ENCODE data around the gene TNRC18.

DNA sequence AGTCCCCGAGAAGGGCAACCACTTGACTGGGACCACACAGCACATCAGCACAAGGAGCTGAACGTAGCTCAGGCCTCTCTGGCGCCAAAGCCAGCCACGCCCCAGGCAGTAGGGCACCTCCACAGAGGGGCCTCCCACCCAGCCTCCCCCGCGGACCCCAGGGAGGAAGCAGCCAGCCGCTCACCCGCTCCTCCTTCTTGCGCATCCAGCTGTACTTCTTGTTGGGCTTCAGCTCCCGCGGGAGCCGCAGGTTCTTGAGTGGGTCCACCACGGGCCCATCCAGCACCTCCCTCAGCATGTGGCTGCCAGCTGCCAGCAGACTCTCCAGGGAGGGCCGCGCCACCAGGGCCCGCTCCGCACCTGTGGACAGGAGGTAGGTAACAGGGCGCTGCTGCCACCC lies 61.2 kb downstream of the TNRC18 start:
- TF ChIP-seq ARNTL (CRISPR knock-in tag; IDR thresholded peaks at IDR 0.05; ENCODE audit: borderline replicate concordance, low read depth) = no peak
- TF ChIP-seq RARB (CRISPR knock-in tag; IDR thresholded peaks at IDR 0.05) = no peak
- no peak for TF ChIP-seq BACH2 (CRISPR knock-in tag; IDR thresholded peaks at IDR 0.05; ENCODE audit: borderline replicate concordance)
- no peak for TF ChIP-seq ESRRG (CRISPR knock-in tag; IDR thresholded peaks at IDR 0.05)
- TF ChIP-seq PATZ1 (CRISPR knock-in tag; IDR thresholded peaks at IDR 0.05; ENCODE audit: borderline replicate concordance) = no peak
- TF ChIP-seq ZNF8 (CRISPR knock-in tag; IDR thresholded peaks at IDR 0.05) = no peak
- TF ChIP-seq PPARA (CRISPR knock-in tag; IDR thresholded peaks at IDR 0.05; ENCODE audit: borderline replicate concordance) = no peak
- no peak for TF ChIP-seq POU6F1 (CRISPR knock-in tag; IDR thresholded peaks at IDR 0.05; ENCODE audit: borderline replicate concordance, low read depth)
- TF ChIP-seq, protein P1, sequence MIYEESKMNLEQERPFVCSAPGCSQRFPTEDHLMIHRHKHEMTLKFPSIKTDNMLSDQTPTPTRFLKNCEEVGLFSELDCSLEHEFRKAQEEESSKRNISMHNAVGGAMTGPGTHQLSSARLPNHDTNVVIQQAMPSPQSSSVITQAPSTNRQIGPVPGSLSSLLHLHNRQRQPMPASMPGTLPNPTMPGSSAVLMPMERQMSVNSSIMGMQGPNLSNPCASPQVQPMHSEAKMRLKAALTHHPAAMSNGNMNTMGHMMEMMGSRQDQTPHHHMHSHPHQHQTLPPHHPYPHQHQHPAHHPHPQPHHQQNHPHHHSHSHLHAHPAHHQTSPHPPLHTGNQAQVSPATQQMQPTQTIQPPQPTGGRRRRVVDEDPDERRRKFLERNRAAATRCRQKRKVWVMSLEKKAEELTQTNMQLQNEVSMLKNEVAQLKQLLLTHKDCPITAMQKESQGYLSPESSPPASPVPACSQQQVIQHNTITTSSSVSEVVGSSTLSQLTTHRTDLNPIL (CRISPR knock-in tag; IDR thresholded peaks at IDR 0.05; ENCODE audit: low read depth) = no peak
- no peak for TF ChIP-seq ZFP3 (CRISPR knock-in tag; IDR thresholded peaks at IDR 0.05)
- TF ChIP-seq ZFP30 (CRISPR knock-in tag; IDR thresholded peaks at IDR 0.05) = no peak
- TF ChIP-seq ISL1 (CRISPR knock-in tag; IDR thresholded peaks at IDR 0.05) = no peak
- TF ChIP-seq CSDC2 (CRISPR knock-in tag; IDR thresholded peaks at IDR 0.05) = no peak
